ENCODE results near the gene P2RX7.
"Not testable (repeated sequence)": the region's sequence is repeated elsewhere in the genome, so short reads cannot be mapped to it uniquely, and the experiment has no call there.

P2RX7 gene

GRCh38 chr12:121224591-121224990, 91.9 kb downstream of the P2RX7 start:
- Histone ChIP-seq H3K4me3 (ENCODE audit: severe bottlenecking) (no peak overlapping the region), H3K27me3 (ENCODE audit: insufficient read depth, poor library complexity, severe bottlenecking) (no peaks in the 10 kb centered on the region), H3K27ac (ENCODE audit: poor library complexity, severe bottlenecking) (no peak overlapping the region), H3K36me3 (ENCODE audit: low read depth) (no peaks in the 10 kb centered on the region), H3K9me3 (ENCODE audit: severe bottlenecking) (no peaks in the 10 kb centered on the region), H3K4me1 (ENCODE audit: insufficient read depth, poor library complexity, severe bottlenecking) (peaks cover 7% of the 10 kb centered on the region)
- TF ChIP-seq CTCF (IDR thresholded peaks at IDR 0.05; ENCODE audit: poor library complexity, severe bottlenecking): no peak
- ATAC-seq (ENCODE audit: low read depth) (no peak), DNase-seq (ENCODE audit: low spot score) (no peak)

- Histone ChIP-seq H3K27ac (ENCODE audit: poor library complexity, severe bottlenecking) (no peak overlapping the region), H3K4me3 (ENCODE audit: severe bottlenecking) (no peak overlapping the region), H3K4me1 (ENCODE audit: insufficient read depth, poor library complexity, severe bottlenecking) (peaks cover 17% of the 10 kb centered on the region), H3K36me3 (ENCODE audit: low read depth) (no peaks in the 10 kb centered on the region), H3K9me3 (ENCODE audit: severe bottlenecking) (no peaks in the 10 kb centered on the region), H3K27me3 (ENCODE audit: insufficient read depth, poor library complexity, severe bottlenecking) (no peaks in the 10 kb centered on the region)
- ATAC-seq (ENCODE audit: low read depth) (no peak), DNase-seq (ENCODE audit: low spot score) (no peak)
- TF ChIP-seq CTCF (IDR thresholded peaks at IDR 0.05; ENCODE audit: poor library complexity, severe bottlenecking): no peak
Measured at GRCh38 chr12:121226399-121226798, 93.7 kb downstream of the P2RX7 start.

GRCh38 chr12:121226871-121227270, 94.2 kb downstream of the P2RX7 start:
- not testable (repeated sequence) for H3K27me3 ChIP-seq (ENCODE audit: insufficient read depth, poor library complexity, severe bottlenecking); DNase-seq (ENCODE audit: low spot score); H3K27ac ChIP-seq (ENCODE audit: poor library complexity, severe bottlenecking); H3K4me3 ChIP-seq (ENCODE audit: severe bottlenecking); ATAC-seq (ENCODE audit: low read depth); H3K9me3 ChIP-seq (ENCODE audit: severe bottlenecking); H3K36me3 ChIP-seq (ENCODE audit: low read depth)
- peaks cover 17% of the 10 kb centered on the region for H3K4me1 ChIP-seq (ENCODE audit: insufficient read depth, poor library complexity, severe bottlenecking)

GRCh38 chr12:121227294-121227693, 94.6 kb downstream of the P2RX7 start:
- Histone ChIP-seq H3K4me1 (ENCODE audit: insufficient read depth, poor library complexity, severe bottlenecking) (peaks cover 17% of the 10 kb centered on the region), H3K27ac (ENCODE audit: poor library complexity, severe bottlenecking) (no peak overlapping the region), H3K36me3 (ENCODE audit: low read depth) (no peaks in the 10 kb centered on the region), H3K9me3 (ENCODE audit: severe bottlenecking) (no peaks in the 10 kb centered on the region), H3K27me3 (ENCODE audit: insufficient read depth, poor library complexity, severe bottlenecking) (no peaks in the 10 kb centered on the region), H3K4me3 (ENCODE audit: severe bottlenecking) (no peak overlapping the region)
- ATAC-seq (ENCODE audit: low read depth) (peak; percentile 49), DNase-seq (ENCODE audit: low spot score) (no peak)
- no peak for TF ChIP-seq CTCF (IDR thresholded peaks at IDR 0.05; ENCODE audit: poor library complexity, severe bottlenecking)

GRCh38 chr12:121228919-121229665, 96.4 kb downstream of the P2RX7 start:
- ATAC-seq (ENCODE audit: low read depth) (no peak), DNase-seq (ENCODE audit: low spot score) (no peak)
- Histone ChIP-seq H3K4me3 (ENCODE audit: severe bottlenecking) (no peak overlapping the region), H3K27me3 (ENCODE audit: insufficient read depth, poor library complexity, severe bottlenecking) (no peaks in the 10 kb centered on the region), H3K36me3 (ENCODE audit: low read depth) (no peaks in the 10 kb centered on the region), H3K4me1 (ENCODE audit: insufficient read depth, poor library complexity, severe bottlenecking) (peaks cover 17% of the 10 kb centered on the region), H3K9me3 (ENCODE audit: severe bottlenecking) (no peaks in the 10 kb centered on the region), H3K27ac (ENCODE audit: poor library complexity, severe bottlenecking) (peak overlapping the region; percentile 63)
- no peak for TF ChIP-seq CTCF (IDR thresholded peaks at IDR 0.05; ENCODE audit: poor library complexity, severe bottlenecking)

All from RWPE2 (cell line).